GM23338 (cell line): ENCODE data around the gene MYO5B. TPM values are rescaled to one million over a fixed set of nuclear protein-coding genes. Genes with fewer than 3 reads are reported as not detected.

ENCODE experiments used
- ATAC-seq: fragments of 200-7000 bp; cut with Tn5 transposase; 3 replicates; pipeline ENCODE4 v1.9.1; 2020
- DNase-seq: peaks from one replicate; pipeline ENCODE4 v3.0.0-alpha.2; 2015; ENCODE audit warnings: low spot score
- H2AFZ ChIP-seq: fragments of 200-600 bp; sonication (generic); 2 replicates; pipeline ENCODE4 v1.8.0; 2016; ENCODE audit warnings: antibody characterized with exemption, mild to moderate bottlenecking, moderate library complexity
- H3F3A ChIP-seq: fragments of 200-600 bp; sonication (generic); replicated peaks from 2 replicates; pipeline ENCODE4 v1.8.0; 2017; ENCODE audit warnings: antibody characterized with exemption, mixed run types, low read depth
- H3K27ac ChIP-seq: fragments of 200-600 bp; sonication (generic); 2 replicates; pipeline ENCODE4 v1.6.1; 2016; ENCODE audit warnings: low read depth
- H3K27me3 ChIP-seq: fragments of 200-600 bp; sonication (generic); 2 replicates; pipeline ENCODE4 v1.8.0; 2016; ENCODE audit warnings: mild to moderate bottlenecking, mixed run types, moderate library complexity; ENCODE audit not compliant: insufficient read depth
- H3K36me3 ChIP-seq: fragments of 200-600 bp; sonication (generic); 2 replicates; pipeline ENCODE4 v1.8.0; 2016; ENCODE audit warnings: mild to moderate bottlenecking; ENCODE audit not compliant: insufficient read depth
- H3K4me1 ChIP-seq: fragments of 200-600 bp; sonication (generic); 2 replicates; pipeline ENCODE4 v1.8.0; 2016; ENCODE audit warnings: mild to moderate bottlenecking, moderate library complexity; ENCODE audit not compliant: insufficient read depth
- H3K4me2 ChIP-seq: fragments of 200-600 bp; sonication (generic); 2 replicates; pipeline ENCODE4 v1.7.1; 2017; ENCODE audit warnings: mixed run types
- H3K4me3 ChIP-seq: fragments of 200-600 bp; sonication (generic); 2 replicates; pipeline ENCODE4 v1.6.1; 2016; ENCODE audit warnings: mixed run types
- H3K79me2 ChIP-seq: fragments of 200-600 bp; sonication (generic); replicated peaks from 2 replicates; pipeline ENCODE4 v1.8.0; 2017; ENCODE audit warnings: mild to moderate bottlenecking; ENCODE audit not compliant: insufficient read depth
- H3K9me2 ChIP-seq: fragments of 200-600 bp; sonication (generic); 2 replicates; pipeline ENCODE4 v1.8.0; 2017; ENCODE audit not compliant: insufficient read depth
- H4K20me1 ChIP-seq: fragments of 200-600 bp; sonication (generic); replicated peaks from 2 replicates; pipeline ENCODE4 v1.8.0; 2017; ENCODE audit warnings: mild to moderate bottlenecking; ENCODE audit not compliant: insufficient read depth
- H3K27ac Mint-ChIP-seq: 2 replicates; pipeline ENCODE4 v1.8.0; 2020; ENCODE audit warnings: inconsistent platforms, mild to moderate bottlenecking, moderate library complexity, mixed read lengths
- H3K27me3 Mint-ChIP-seq: 3 replicates; pipeline ENCODE4 v1.8.0; 2022; ENCODE audit warnings: low read depth, mild to moderate bottlenecking, moderate library complexity, mixed read lengths, inconsistent platforms; ENCODE audit not compliant: insufficient read depth, poor library complexity
- H3K36me3 Mint-ChIP-seq: 3 replicates; pipeline ENCODE4 v1.8.0; 2021; ENCODE audit warnings: low read depth, mild to moderate bottlenecking, inconsistent platforms, moderate library complexity, mixed read lengths
- H3K4me1 Mint-ChIP-seq: 3 replicates; pipeline ENCODE4 v1.8.0; 2020; ENCODE audit warnings: mild to moderate bottlenecking, inconsistent platforms, mixed read lengths
- H3K4me3 Mint-ChIP-seq: 3 replicates; pipeline ENCODE4 v1.8.0; 2021; ENCODE audit warnings: moderate library complexity, mild to moderate bottlenecking, inconsistent platforms, mixed read lengths
- H3K9me3 Mint-ChIP-seq: 3 replicates; pipeline ENCODE4 v1.8.0; 2020; ENCODE audit warnings: moderate library complexity, mild to moderate bottlenecking, inconsistent platforms, mixed read lengths
- CREB1 ChIP-seq: fragments of 250-450 bp; sonication (Bioruptor Pico); IDR thresholded peaks from 2 replicates; pipeline ENCODE4 v1.5.0; 2020; ENCODE audit warnings: low read depth, mild to moderate bottlenecking, moderate library complexity
- ETS1 ChIP-seq: IDR thresholded peaks from 2 replicates; pipeline ENCODE4 v1.6.1; 2016; ENCODE audit warnings: antibody characterized with exemption
- EZH2 ChIP-seq: fragments of 200-600 bp; sonication (generic); IDR thresholded peaks from one replicate; pipeline ENCODE4 v1.8.0; 2017; ENCODE audit warnings: antibody characterized with exemption, mild to moderate bottlenecking, low read depth; ENCODE audit not compliant: unreplicated experiment
- JUNB ChIP-seq: IDR thresholded peaks from one replicate; pipeline ENCODE4 v1.6.1; 2016; ENCODE audit warnings: antibody characterized with exemption; ENCODE audit not compliant: unreplicated experiment
- NANOG ChIP-seq: IDR thresholded peaks from 2 replicates; pipeline ENCODE4 v1.6.1; 2016; ENCODE audit warnings: antibody characterized with exemption, borderline replicate concordance
- POLR2AphosphoS5 ChIP-seq: IDR thresholded peaks from 2 replicates; pipeline ENCODE4 v1.6.1; 2016; ENCODE audit warnings: antibody characterized with exemption, low read depth
- STAT1 ChIP-seq: IDR thresholded peaks from one replicate; pipeline ENCODE4 v1.6.1; 2016; ENCODE audit warnings: antibody characterized with exemption; ENCODE audit not compliant: unreplicated experiment
- ZNF114 ChIP-seq: fragments of 250-450 bp; sonication (Bioruptor Pico); IDR thresholded peaks from 2 replicates; pipeline ENCODE4 v1.5.0; 2020; ENCODE audit warnings: mild to moderate bottlenecking, moderate library complexity
- polyA plus RNA-seq: library from polyadenylated mRNA; unstranded; fragments of >200 nt; fragmentation: Nextera tagmentation; extraction: Ambion mirVana; gene quantifications from 2 replicates; pipeline ENCODE4 v1.2.1, GENCODE V29; 2016
- total RNA-seq: library from RNA; depleted of rRNA; stranded (reverse); fragments of >200 nt; shearing (Covaris generic); gene quantifications from 2 replicates; pipeline ENCODE4 v1.2.3, GENCODE V29; 2014
- TF ChIP-seq, protein P1 (sequence below), 2 experiments: fragments of 200-600 bp in 1 of 2; sonication (generic) in 1 of 2; conservative IDR thresholded peaks; 2 replicates each; pipeline versions ENCODE4 v1.5.1 to v1.6.1; 2016 to 2017; ENCODE audit warnings: antibody characterized with exemption in 2 of 2, low read depth in 2 of 2, mild to moderate bottlenecking in 2 of 2, moderate library complexity in 1 of 2
- TF ChIP-seq, protein P2 (sequence below): IDR thresholded peaks from one replicate; pipeline ENCODE4 v1.6.1; 2018; ENCODE audit warnings: antibody characterized with exemption; ENCODE audit not compliant: unreplicated experiment

MYO5B gene
- total and polyA plus RNA-seq, 2 experiments from 2014 or later = 3.2 to 19.1 TPM

DNA sequence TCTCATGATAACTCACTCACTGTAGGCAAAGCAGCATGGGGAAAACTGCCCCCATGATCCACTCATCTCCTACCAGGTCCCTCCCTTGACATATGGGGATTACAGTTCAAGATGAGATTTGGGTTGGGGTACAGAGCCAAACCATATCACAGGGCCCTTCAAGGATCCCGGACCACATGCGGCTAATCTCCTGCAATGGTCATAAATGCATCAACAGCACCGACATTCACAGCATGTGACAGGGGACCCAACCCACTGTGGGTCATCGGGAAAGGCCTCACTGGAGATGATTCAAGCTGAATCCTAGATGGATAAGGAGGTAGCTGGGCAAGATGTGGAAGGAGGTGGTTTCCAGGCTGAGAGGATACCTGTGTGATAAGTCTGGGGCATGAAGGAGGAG, 129.4 kb downstream of the MYO5B start:
- Mint-ChIP-seq H3K36me3 (no peaks in the 10 kb centered on the region), H3K4me3 (no peak overlapping the region), H3K9me3 (no peaks in the 10 kb centered on the region), H3K4me1 (peaks cover 4% of the 10 kb centered on the region), H3K27me3 (no peaks in the 10 kb centered on the region), H3K27ac (no peak overlapping the region)
- ATAC-seq (no peak), DNase-seq (no peak)
- H3K9me2 ChIP-seq = no peaks in the 10 kb centered on the region
- H3K79me2 ChIP-seq = no peaks in the 10 kb centered on the region
- no peaks in the 10 kb centered on the region for H3K36me3 ChIP-seq
- no peak overlapping the region for H3K4me2 ChIP-seq
- 0 out of 2 replicates have a peak, but pooled peaks cover 4% of the 10 kb centered on the region for H3K4me1 ChIP-seq
- H4K20me1 ChIP-seq = no peaks in the 10 kb centered on the region
- H3K4me3 ChIP-seq = no peak overlapping the region
- no peak for TF ChIP-seq ETS1
- TF ChIP-seq JUNB = no peak
- no peak for TF ChIP-seq EZH2
- no peak for TF ChIP-seq NANOG
- TF ChIP-seq, protein P1, sequence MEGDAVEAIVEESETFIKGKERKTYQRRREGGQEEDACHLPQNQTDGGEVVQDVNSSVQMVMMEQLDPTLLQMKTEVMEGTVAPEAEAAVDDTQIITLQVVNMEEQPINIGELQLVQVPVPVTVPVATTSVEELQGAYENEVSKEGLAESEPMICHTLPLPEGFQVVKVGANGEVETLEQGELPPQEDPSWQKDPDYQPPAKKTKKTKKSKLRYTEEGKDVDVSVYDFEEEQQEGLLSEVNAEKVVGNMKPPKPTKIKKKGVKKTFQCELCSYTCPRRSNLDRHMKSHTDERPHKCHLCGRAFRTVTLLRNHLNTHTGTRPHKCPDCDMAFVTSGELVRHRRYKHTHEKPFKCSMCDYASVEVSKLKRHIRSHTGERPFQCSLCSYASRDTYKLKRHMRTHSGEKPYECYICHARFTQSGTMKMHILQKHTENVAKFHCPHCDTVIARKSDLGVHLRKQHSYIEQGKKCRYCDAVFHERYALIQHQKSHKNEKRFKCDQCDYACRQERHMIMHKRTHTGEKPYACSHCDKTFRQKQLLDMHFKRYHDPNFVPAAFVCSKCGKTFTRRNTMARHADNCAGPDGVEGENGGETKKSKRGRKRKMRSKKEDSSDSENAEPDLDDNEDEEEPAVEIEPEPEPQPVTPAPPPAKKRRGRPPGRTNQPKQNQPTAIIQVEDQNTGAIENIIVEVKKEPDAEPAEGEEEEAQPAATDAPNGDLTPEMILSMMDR (conservative IDR thresholded peaks at IDR 0.05; ENCODE audit: low read depth in 2 of 2) = no peak
- TF ChIP-seq POLR2AphosphoS5 = no peak
- TF ChIP-seq, protein P2, sequence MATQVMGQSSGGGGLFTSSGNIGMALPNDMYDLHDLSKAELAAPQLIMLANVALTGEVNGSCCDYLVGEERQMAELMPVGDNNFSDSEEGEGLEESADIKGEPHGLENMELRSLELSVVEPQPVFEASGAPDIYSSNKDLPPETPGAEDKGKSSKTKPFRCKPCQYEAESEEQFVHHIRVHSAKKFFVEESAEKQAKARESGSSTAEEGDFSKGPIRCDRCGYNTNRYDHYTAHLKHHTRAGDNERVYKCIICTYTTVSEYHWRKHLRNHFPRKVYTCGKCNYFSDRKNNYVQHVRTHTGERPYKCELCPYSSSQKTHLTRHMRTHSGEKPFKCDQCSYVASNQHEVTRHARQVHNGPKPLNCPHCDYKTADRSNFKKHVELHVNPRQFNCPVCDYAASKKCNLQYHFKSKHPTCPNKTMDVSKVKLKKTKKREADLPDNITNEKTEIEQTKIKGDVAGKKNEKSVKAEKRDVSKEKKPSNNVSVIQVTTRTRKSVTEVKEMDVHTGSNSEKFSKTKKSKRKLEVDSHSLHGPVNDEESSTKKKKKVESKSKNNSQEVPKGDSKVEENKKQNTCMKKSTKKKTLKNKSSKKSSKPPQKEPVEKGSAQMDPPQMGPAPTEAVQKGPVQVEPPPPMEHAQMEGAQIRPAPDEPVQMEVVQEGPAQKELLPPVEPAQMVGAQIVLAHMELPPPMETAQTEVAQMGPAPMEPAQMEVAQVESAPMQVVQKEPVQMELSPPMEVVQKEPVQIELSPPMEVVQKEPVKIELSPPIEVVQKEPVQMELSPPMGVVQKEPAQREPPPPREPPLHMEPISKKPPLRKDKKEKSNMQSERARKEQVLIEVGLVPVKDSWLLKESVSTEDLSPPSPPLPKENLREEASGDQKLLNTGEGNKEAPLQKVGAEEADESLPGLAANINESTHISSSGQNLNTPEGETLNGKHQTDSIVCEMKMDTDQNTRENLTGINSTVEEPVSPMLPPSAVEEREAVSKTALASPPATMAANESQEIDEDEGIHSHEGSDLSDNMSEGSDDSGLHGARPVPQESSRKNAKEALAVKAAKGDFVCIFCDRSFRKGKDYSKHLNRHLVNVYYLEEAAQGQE = no peak
- H2AFZ ChIP-seq = no peak overlapping the region
- no peaks in the 10 kb centered on the region for H3K27me3 ChIP-seq
- no peak overlapping the region for H3K27ac ChIP-seq
- H3F3A ChIP-seq = no peaks in the 10 kb centered on the region

GRCh38 chr18:50065039-50065438, 129.9 kb downstream of the MYO5B start:
- H3K4me2 ChIP-seq = no peak overlapping the region
- TF ChIP-seq JUNB (no peak), CREB1 (CRISPR knock-in tag) (no peak), ETS1 (no peak), ZNF114 (CRISPR knock-in tag) (no peak), POLR2AphosphoS5 (no peak), NANOG (no peak), STAT1 (no peak)
- TF ChIP-seq, protein P2 = no peak
- TF ChIP-seq, protein P1 (conservative IDR thresholded peaks at IDR 0.05; ENCODE audit: low read depth in 2 of 2) = no peak

More at GRCh38 chr18:50065039-50065438, 129.9 kb downstream of the MYO5B start:
- ATAC-seq = no peak
- Histone ChIP-seq H2AFZ (no peak overlapping the region), H3K9me2 (no peaks in the 10 kb centered on the region), H3K79me2 (no peaks in the 10 kb centered on the region), H3F3A (no peaks in the 10 kb centered on the region), H3K27ac (no peak overlapping the region), H3K4me1 (0 out of 2 replicates have a peak, but pooled peaks cover 4% of the 10 kb centered on the region), H3K36me3 (no peaks in the 10 kb centered on the region), H3K27me3 (no peaks in the 10 kb centered on the region), H3K4me3 (no peak overlapping the region), H4K20me1 (no peaks in the 10 kb centered on the region)
- Mint-ChIP-seq H3K36me3 (no peaks in the 10 kb centered on the region), H3K9me3 (no peaks in the 10 kb centered on the region), H3K4me1 (peaks cover 4% of the 10 kb centered on the region), H3K4me3 (no peak overlapping the region), H3K27ac (no peak overlapping the region), H3K27me3 (no peaks in the 10 kb centered on the region)
- DNase-seq = no peak
